GM10266 (cell line): ENCODE data around the gene NNAT.
A peak's percentile ranks its signal among the peaks of the same experiment; 100 is the strongest.

Source experiments
- DNase-seq: peaks from one replicate; pipeline ENCODE4 v3.0.0; 2012; ENCODE audit errors: extremely low spot score
- CTCF ChIP-seq: IDR thresholded peaks from 2 replicates; pipeline ENCODE4 v1.5.1; 2012; ENCODE audit warnings: mild to moderate bottlenecking, low read depth; ENCODE audit not compliant: control insufficient read depth, insufficient read depth; ENCODE audit errors: missing control alignments

NNAT gene

GRCh38 chr20:37519508-37520418 is 1.3 kb upstream of the NNAT start:
- TF ChIP-seq CTCF: no peak
- DNase-seq: no peak

GRCh38 chr20:37520419-37520955 is 563 bp upstream of the NNAT start:
- no peak for TF ChIP-seq CTCF
- DNase-seq: no peak

- no peak for DNase-seq
- no peak for TF ChIP-seq CTCF
Measured at GRCh38 chr20:37522260-37523011, 1.4 kb downstream of the NNAT start.

GRCh38 chr20:37523012-37523391 is 2.0 kb downstream of the NNAT start:
- no peak for TF ChIP-seq CTCF
- DNase-seq: no peak

- no peak for TF ChIP-seq CTCF
- no peak for DNase-seq
Measured at GRCh38 chr20:37523911-37524700, 3.1 kb downstream of the NNAT start.

GRCh38 chr20:37524859-37525708 is 4.0 kb downstream of the NNAT start:
- peak; percentile 33 for DNase-seq
- TF ChIP-seq CTCF: no peak
